Naive B cell (primary cell): ENCODE measurements around the gene CHDH. TPM values are rescaled to one million over a fixed set of nuclear protein-coding genes. Genes with fewer than 3 reads are reported as not detected.
A peak's percentile ranks its signal among the peaks of the same experiment; 100 is the strongest.

Experiments used
- ATAC-seq, 2 donors: fragments of 150-1000 bp; cut with Tn5 transposase; 2 replicates each; pipeline ENCODE4 v1.10.0; 2021; ENCODE audit warnings: low read depth in 2 of 2, mild to moderate bottlenecking in 2 of 2, moderate library complexity in 2 of 2
- DNase-seq: peaks from one replicate; pipeline ENCODE4 v3.0.0; 2022
- H3K27ac Mint-ChIP-seq, 6 donors: one replicate each; pipeline ENCODE4 v1.8.0; 2020 to 2022; ENCODE audit warnings: mild to moderate bottlenecking in 6 of 6, mixed read lengths in 6 of 6, moderate library complexity in 5 of 6, inconsistent platforms in 2 of 6
- H3K27me3 Mint-ChIP-seq, 3 donors: one replicate each; pipeline ENCODE4 v1.8.0; 2021 to 2022; ENCODE audit warnings: mixed read lengths in 3 of 3, mild to moderate bottlenecking in 1 of 3
- H3K36me3 Mint-ChIP-seq, 2 donors: one replicate each; pipeline ENCODE4 v1.8.0; 2020 to 2022; ENCODE audit warnings: mixed read lengths in 2 of 2, inconsistent platforms in 1 of 2, mild to moderate bottlenecking in 1 of 2
- H3K4me1 Mint-ChIP-seq, 3 donors: one replicate each; pipeline ENCODE4 v1.8.0; 2020 to 2022; ENCODE audit warnings: mixed read lengths in 3 of 3, inconsistent platforms in 1 of 3, mild to moderate bottlenecking in 1 of 3, moderate library complexity in 1 of 3
- H3K4me3 Mint-ChIP-seq, 8 donors: one replicate each; pipeline ENCODE4 v1.8.0; 2020 to 2022; ENCODE audit warnings: mild to moderate bottlenecking in 8 of 8, mixed read lengths in 8 of 8, moderate library complexity in 8 of 8, inconsistent platforms in 2 of 8
- H3K9me3 Mint-ChIP-seq, 7 donors: one replicate each; pipeline ENCODE4 v1.8.0; 2020 to 2022; ENCODE audit warnings: mixed read lengths in 7 of 7, mild to moderate bottlenecking in 5 of 7, inconsistent platforms in 2 of 7, moderate library complexity in 1 of 7
- polyA plus RNA-seq, 6 donors: library from polyadenylated mRNA; unstranded; fragments of 300-500 nt; fragmentation: Illumina TruSeq; gene quantifications; one replicate each; pipeline ENCODE4 v1.2.3, GENCODE V29; 2021; ENCODE audit warnings: low read depth in 6 of 6

CHDH gene
- polyA plus RNA-seq, 6 donors from 2014 or later, result 0.03 to 0.07 TPM; not detected in 4

DNA sequence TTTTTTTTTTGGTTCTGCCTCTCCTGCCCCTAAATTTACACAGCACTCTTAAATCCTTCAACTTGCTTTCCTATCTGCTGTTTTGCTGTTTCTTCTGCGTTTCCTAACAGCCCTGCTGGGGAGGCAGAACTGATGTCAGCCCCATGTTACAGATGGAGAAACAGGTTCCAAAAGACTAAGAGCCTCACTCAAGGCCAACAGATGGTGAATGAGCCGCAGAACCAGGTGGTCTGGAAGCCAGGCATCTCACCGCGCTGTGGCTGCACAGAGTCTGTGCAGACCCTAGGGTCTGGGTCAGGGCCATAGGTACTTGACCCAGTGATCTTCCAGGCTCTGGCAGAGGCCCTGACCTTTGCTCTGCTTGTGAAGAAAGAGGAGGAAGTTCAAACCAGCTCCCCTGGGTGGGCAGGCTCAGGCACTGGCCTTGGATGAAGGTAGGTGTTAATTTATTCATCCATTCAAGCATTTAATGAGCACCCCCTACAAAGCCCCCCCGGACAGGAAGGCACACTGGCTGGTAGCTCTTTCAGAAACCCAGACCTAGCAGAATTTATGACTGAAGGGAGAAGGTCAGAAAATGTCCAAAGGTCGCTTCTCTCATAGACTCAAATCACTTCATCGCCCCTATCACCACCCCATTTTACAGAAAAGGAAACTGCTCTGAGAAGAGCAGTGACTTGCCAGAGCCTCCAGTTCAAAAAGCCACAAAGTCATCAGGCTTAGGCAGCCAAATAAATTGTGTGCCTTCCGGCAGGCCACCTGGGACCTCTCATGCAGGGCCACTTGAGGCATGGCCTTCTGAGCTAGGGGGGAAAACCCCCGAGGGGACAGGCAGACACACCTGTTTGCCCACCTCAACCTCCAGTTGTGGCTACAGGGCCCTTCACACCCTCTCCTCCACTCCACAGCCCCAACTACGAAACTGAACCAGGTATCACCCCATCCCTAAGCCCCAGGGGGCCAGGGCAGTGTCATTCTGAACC is 2.7 kb downstream of the CHDH start:
- no peak for DNase-seq
- peak in 1 of 2 donors; percentile 35 for ATAC-seq
- Mint-ChIP-seq H3K27me3 (peaks cover 46 to 77% (median 53%) of the 10 kb centered on the region in 3 donors), H3K4me3 (peak overlapping the region in 4 of 8 donors; percentile 25 to 67 (median 58)), H3K9me3 (no peaks in the 10 kb centered on the region), H3K27ac (peak overlapping the region in 2 of 6 donors; percentile 54 to 85), H3K36me3 (no peaks in the 10 kb centered on the region), H3K4me1 (peaks cover 5 to 23% (median 16%) of the 10 kb centered on the region in 3 donors)

DNA sequence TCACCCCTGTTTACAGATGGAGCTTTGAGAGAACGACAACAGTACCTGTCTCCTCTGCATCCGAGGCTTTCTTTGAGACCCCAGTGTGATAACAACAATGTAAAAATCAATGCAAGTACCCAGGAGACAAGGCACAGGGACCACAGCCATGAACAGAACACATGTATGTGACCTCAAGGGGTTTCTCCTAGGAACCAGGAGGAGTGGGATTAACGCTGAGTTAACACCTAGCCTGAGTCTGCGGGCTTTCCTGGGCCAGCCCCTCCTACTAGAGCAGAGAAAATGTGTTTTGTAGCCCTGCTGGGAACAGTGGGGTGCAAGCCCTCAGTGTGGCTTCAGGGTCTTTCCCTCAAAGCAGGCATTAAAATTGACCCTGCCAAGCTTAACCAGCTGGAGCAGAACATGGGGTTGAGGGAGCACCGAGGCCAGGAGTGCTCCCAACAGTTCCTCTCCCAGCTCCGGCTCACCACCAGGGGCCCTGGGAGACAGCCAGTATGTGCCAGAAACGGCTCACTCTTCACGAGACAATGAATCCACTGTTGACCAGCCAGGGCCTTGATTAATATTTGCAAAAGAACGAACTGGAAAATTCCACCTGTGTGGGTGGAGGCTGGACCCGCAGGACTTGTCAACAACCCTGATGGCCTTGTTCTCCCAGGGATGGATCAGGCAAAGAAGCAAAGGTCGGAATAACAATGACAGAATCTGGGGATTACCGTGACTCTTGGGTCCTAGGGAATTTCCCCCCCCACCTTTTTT is 3.6 kb downstream of the CHDH start:
- no peaks in the 10 kb centered on the region for H3K36me3 Mint-ChIP-seq
- ATAC-seq (no peak), DNase-seq (no peak)
- H3K27me3 Mint-ChIP-seq, result peaks cover 45 to 74% (median 53%) of the 10 kb centered on the region in 3 donors
- peaks cover 5 to 23% (median 16%) of the 10 kb centered on the region in 3 donors for H3K4me1 Mint-ChIP-seq
- peak overlapping the region in 1 of 8 donors; percentile 32 for H3K4me3 Mint-ChIP-seq
- H3K27ac Mint-ChIP-seq, result no peak overlapping the region
- H3K9me3 Mint-ChIP-seq, result no peaks in the 10 kb centered on the region

DNA sequence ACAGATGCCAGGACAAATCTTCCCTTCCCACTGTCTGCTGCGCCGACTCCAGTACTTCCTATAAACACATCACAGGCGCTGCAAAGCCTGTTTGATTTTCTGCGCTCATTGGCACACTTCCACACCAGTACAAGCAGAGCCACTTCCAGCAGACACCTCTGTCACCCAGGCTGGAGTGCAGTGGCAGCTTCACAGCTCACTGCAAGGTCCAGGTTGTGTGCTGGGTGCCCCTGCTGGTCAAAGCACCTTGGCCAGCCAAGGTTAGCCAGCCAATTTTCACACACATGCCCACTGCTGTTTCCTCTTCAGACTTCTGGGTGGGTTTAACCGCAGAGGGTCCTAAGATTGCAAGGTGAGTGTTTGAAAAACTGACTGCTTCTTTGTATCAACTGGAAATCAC is 4.9 kb downstream of the CHDH start:
- Mint-ChIP-seq H3K9me3 (no peaks in the 10 kb centered on the region), H3K27ac (no peak overlapping the region), H3K36me3 (no peaks in the 10 kb centered on the region), H3K4me3 (no peak overlapping the region), H3K4me1 (peaks cover 5 to 23% (median 16%) of the 10 kb centered on the region in 3 donors), H3K27me3 (peaks cover 38 to 65% (median 49%) of the 10 kb centered on the region in 3 donors)
- ATAC-seq, result no peak
- DNase-seq, result no peak

DNA sequence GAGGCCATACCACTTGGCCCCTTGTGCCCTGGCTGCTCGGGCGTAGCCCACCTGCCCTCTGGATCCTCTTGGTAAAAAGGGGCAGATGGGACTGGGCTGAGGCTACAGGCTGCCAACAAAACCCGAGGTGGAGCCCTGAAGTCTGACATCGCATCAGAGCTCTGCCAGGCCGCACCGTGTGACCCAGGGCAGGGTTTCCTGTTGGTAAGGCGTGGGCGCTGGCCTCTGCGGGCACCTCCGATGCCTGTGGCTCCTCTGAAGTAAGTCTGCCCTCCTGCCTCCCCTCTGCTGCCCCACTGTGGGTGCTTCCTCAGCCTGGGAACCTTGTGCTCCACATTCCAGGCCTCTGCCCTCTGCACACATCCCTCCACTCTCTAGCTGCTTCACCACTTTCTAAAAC is 8.9 kb downstream of the CHDH start:
- DNase-seq (no peak), ATAC-seq (no peak)
- H3K4me3 Mint-ChIP-seq, result no peak overlapping the region
- H3K27me3 Mint-ChIP-seq, result peaks cover 17 to 32% (median 23%) of the 10 kb centered on the region in 3 donors
- no peaks in the 10 kb centered on the region for H3K9me3 Mint-ChIP-seq
- H3K36me3 Mint-ChIP-seq, result no peaks in the 10 kb centered on the region
- H3K27ac Mint-ChIP-seq, result no peak overlapping the region
- no peaks in the 10 kb centered on the region for H3K4me1 Mint-ChIP-seq

DNA sequence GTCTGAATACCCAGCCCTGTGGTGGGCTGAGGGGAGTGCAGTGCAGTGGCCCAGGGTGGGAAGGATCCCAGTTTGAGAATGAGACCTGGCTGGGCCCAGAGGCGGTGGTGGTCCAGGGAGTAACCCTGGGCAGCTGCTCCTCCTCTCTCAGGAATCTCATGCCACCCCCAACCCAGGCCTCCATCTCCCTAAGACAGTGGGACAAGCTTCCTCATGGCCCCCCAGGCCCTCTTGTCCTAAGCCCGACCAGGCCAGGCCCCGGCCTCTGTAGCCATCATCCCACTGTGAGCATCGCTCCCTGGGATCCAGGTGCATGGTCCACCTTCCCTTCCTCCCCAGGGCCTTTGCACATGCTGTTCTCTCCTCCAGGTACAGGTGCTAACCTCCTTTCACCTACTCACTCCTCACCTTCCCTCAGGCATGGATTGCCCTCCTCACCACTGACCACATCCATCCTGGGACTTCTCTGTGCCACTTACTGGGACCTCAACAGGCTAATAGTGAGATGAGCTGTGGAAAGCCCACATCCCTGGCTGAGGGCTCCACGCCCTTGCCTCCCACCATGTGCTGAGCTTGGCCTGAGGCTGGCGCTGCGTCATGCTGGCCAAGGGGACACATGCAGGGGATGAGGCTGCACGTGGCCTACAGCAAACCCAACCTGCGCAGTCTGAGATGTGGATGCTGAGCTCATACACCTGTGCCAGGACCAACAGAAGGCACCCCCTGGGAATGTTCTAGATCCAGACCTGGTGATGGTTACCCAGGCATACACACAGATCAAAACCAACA is 9.9 kb downstream of the CHDH start:
- peaks cover 14 to 28% (median 20%) of the 10 kb centered on the region in 3 donors for H3K27me3 Mint-ChIP-seq
- H3K27ac Mint-ChIP-seq, result no peak overlapping the region
- H3K4me3 Mint-ChIP-seq, result no peak overlapping the region

DNA sequence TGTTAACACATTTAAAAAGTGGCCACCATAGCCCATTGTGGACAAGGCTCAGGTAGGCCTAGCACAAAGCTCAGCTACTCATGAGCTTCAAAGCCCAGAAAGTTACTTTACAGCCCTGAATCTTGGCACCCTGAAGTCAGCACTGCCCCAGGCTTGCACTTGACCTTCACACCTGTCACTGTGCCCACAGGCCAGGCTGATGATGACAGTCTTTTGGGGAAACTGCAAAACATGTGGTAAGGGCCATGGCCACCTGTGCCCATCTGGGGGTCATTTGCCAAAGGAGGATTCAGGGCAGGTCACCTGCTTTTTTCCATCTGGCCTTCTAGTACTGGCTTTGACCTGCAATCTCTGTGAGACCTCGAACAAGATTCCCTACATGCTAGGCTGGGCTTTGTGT is 11.0 kb downstream of the CHDH start:
- Mint-ChIP-seq H3K4me3 (no peak overlapping the region), H3K4me1 (no peaks in the 10 kb centered on the region), H3K36me3 (no peaks in the 10 kb centered on the region), H3K27ac (no peak overlapping the region), H3K27me3 (peaks cover 14 to 22% (median 20%) of the 10 kb centered on the region in 3 donors), H3K9me3 (no peaks in the 10 kb centered on the region)
- ATAC-seq (no peak), DNase-seq (no peak)

More for the DNA sequence above, 9.9 kb downstream of the CHDH start:
- no peak for ATAC-seq
- no peaks in the 10 kb centered on the region for H3K36me3 Mint-ChIP-seq
- no peak for DNase-seq
- H3K9me3 Mint-ChIP-seq, result no peaks in the 10 kb centered on the region
- no peaks in the 10 kb centered on the region for H3K4me1 Mint-ChIP-seq

DNA sequence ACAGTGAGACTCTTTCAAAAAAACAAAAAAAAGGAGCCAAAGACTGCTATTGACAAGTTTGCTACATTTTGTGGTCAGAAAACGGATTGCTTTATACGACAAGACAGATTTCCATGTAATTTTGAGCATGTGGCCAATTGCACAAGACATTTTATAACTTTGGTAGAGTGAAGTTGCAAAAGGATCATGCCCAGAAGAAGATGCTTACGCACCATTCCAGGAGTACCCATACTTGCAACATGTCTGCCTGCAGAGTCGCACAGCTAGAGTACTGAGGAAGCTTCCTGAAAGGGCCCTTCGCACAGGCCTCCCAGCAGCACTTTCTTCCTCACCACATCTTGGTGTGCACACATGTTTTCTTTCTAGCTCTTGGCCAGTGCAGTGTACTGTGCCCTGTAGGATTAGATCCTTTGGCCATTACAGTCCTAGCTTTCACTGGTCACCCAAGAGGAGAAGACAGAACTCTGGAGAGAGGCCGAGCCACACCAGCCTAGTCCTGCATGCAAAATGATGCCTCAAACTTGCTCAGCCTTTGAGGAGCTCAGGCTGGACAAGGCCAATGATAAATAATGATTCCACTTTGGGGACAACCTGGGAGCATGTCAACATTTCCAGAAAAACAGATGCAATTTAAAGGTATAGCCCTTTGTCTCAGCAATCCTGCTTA is 11.7 kb downstream of the CHDH start:
- no peak for DNase-seq
- Mint-ChIP-seq H3K4me1 (no peaks in the 10 kb centered on the region), H3K27ac (no peak overlapping the region), H3K4me3 (no peak overlapping the region), H3K36me3 (no peaks in the 10 kb centered on the region), H3K9me3 (no peaks in the 10 kb centered on the region), H3K27me3 (peaks cover 9 to 20% (median 17%) of the 10 kb centered on the region in 3 donors)
- ATAC-seq, result no peak

DNA sequence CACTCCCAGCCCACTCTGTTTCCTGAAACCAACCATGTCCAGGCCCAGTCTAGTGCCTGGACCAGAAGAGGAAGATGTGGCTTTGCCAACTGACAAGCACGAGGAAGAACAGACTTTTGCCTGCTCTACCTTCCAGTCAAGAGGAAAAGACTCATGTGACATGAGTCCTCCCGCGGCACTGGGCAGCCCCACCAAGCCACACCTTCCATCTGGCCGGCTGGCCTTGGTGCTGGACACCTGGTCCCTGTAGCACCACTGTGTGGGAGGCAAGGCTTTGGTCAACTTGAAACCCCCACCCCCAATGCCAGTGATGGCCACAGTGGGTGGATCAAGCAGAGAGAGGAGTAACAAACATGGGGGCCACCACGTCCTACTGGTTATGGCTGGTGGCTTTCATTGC is 12.5 kb downstream of the CHDH start:
- Mint-ChIP-seq H3K4me3 (no peak overlapping the region), H3K9me3 (no peaks in the 10 kb centered on the region), H3K27me3 (peaks cover under 1 to 14% (median 9%) of the 10 kb centered on the region in 3 donors), H3K27ac (no peak overlapping the region), H3K36me3 (no peaks in the 10 kb centered on the region), H3K4me1 (no peaks in the 10 kb centered on the region)
- DNase-seq (no peak), ATAC-seq (no peak)

DNA sequence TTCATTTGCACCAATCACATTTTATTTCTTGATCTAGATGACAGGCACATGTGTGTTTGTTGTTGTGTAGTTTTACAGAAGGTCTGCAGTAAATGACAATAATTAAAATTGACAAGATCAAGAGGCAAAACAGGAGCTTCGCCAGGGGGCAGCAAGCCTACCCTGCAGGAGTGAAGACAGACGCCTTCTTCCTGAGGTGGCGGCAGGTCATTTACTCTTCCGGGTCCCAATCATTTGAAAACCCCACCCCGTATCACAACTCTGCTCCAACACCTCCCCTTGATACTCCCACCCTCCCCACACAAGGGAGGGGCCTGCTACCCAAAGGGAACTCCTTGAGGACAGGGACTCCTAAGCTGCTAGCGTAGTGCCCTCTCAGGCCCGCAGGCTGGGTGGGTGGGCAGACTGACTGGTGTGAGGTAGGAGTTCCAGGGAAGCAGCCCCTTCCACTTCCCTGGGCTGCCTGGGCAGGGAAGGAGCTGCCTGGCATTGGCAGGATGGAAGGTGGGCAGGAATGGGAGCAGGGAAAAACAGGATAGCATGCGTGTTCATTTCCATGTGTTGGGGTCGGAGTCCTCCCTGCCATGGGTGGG is 13.1 kb downstream of the CHDH start:
- no peak for DNase-seq
- ATAC-seq, result no peak
- H3K27me3 Mint-ChIP-seq, result peaks cover 0 to 11% (median 7%) of the 10 kb centered on the region in 3 donors
- no peaks in the 10 kb centered on the region for H3K9me3 Mint-ChIP-seq
- no peak overlapping the region for H3K27ac Mint-ChIP-seq
- H3K36me3 Mint-ChIP-seq, result no peaks in the 10 kb centered on the region
- H3K4me1 Mint-ChIP-seq, result no peaks in the 10 kb centered on the region
- H3K4me3 Mint-ChIP-seq, result no peak overlapping the region

DNA sequence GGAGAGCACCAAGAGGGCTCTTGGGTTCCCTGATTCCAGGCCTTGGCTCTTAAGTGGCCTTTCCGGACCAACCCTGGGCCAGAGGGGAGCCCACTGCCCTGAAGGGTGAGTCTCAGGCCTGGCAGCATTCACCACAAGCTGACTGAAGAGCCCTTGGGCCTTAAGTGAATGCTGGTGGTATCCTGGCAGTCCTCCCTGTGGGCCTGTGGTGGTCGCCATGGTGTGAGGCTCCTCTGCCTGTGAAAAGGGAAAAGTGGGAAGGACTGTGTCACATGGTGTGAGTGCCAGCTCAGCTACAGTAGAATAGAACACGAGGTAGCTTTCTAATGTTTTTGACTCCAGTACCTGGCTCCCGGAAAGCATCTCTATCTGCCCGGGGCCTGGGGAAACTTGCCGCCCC is 15.3 kb downstream of the CHDH start:
- DNase-seq, result no peak
- no peaks in the 10 kb centered on the region for H3K9me3 Mint-ChIP-seq
- H3K36me3 Mint-ChIP-seq, result no peaks in the 10 kb centered on the region
- H3K4me1 Mint-ChIP-seq, result no peaks in the 10 kb centered on the region
- ATAC-seq, result no peak
- H3K27me3 Mint-ChIP-seq, result peaks cover 0 to under 1% (median 0%) of the 10 kb centered on the region in 3 donors
- no peak overlapping the region for H3K27ac Mint-ChIP-seq
- H3K4me3 Mint-ChIP-seq, result no peak overlapping the region

DNA sequence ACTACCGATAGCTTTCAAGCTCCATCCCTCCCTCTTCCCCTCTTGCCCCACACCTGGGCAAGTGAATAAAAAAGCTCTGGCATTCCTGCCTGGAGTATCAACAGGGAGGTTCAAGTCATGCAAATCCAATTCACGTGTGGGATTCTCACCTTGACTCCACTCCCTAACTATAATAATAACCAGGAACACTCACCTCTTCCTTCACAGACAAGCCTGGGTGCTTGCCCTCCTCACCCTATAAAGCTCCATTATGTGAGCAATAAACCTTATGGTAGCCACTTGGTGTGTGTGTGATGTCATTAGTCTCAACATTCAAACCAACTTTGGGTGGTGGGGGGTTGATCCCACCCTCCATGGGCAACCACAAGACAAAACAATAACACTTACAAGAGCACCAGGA is 16.6 kb downstream of the CHDH start:
- no peaks in the 10 kb centered on the region for H3K4me1 Mint-ChIP-seq
- no peak overlapping the region for H3K4me3 Mint-ChIP-seq
- no peak for DNase-seq
- no peaks in the 10 kb centered on the region for H3K36me3 Mint-ChIP-seq
- no peak for ATAC-seq
- H3K27me3 Mint-ChIP-seq, result peaks cover 0 to 10% (median 0%) of the 10 kb centered on the region in 3 donors
- no peak overlapping the region for H3K27ac Mint-ChIP-seq
- H3K9me3 Mint-ChIP-seq, result peaks cover 0 to 2% (median 0%) of the 10 kb centered on the region in 7 donors

DNA sequence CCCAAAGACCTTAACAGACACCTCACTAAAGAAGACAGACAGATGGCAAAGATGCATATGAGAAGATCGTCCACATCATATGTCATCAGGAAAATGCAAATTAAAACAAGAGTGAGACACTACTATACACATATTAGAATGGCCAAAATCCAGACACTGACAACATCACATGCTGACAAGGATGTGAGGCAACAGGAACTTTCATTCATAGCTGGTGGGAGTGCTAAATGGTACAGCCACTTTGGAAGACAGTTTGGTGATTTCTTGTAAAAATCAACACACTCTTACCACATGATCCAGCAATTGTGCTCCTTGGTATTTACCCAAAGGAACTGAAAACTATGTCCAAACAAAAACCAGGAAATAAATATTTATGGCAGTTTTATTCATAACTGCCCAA is 17.6 kb downstream of the CHDH start:
- ATAC-seq (no peak), DNase-seq (no peak)
- H3K4me3 Mint-ChIP-seq, result no peak overlapping the region
- H3K27me3 Mint-ChIP-seq, result peaks cover 0 to 10% (median 0%) of the 10 kb centered on the region in 3 donors
- no peaks in the 10 kb centered on the region for H3K36me3 Mint-ChIP-seq
- H3K4me1 Mint-ChIP-seq, result no peaks in the 10 kb centered on the region
- H3K27ac Mint-ChIP-seq, result no peak overlapping the region
- peaks cover 0 to 2% (median 0%) of the 10 kb centered on the region in 7 donors for H3K9me3 Mint-ChIP-seq
